H1 (cell line): ENCODE measurements around the gene OXER1. TPM values are rescaled to one million over a fixed set of nuclear protein-coding genes. Genes with fewer than 3 reads are reported as not detected.

ENCODE experiments used
- CEBPB ChIP-seq: IDR thresholded peaks from 2 replicates; pipeline ENCODE4 v1.6.1; 2012; ENCODE audit warnings: low read depth, low read length
- EP300 ChIP-seq, 2 experiments: IDR thresholded peaks; 1 replicate in 1 of 2; 2 replicates in 1 of 2; pipeline ENCODE4 v1.6.1; 2011 to 2012; ENCODE audit warnings: low read depth in 2 of 2, low read length in 2 of 2, mild to moderate bottlenecking in 2 of 2, borderline replicate concordance in 1 of 2, inconsistent platforms in 1 of 2, moderate library complexity in 1 of 2
- POLR2AphosphoS5 ChIP-seq: IDR thresholded peaks from 2 replicates; pipeline ENCODE4 v1.6.1; 2011; ENCODE audit warnings: low read depth, low read length
- RAD21 ChIP-seq, 2 experiments: IDR thresholded peaks in 1 of 2; conservative IDR thresholded peaks in 1 of 2; 2 replicates each; pipeline ENCODE4 v1.6.1; 2011; ENCODE audit warnings: low read depth in 2 of 2, low read length in 2 of 2, improper control_type of control experiment in 1 of 2, inconsistent platforms in 1 of 2, mild to moderate bottlenecking in 1 of 2, moderate library complexity in 1 of 2
- RXRA ChIP-seq: IDR thresholded peaks from 2 replicates; pipeline ENCODE4 v1.6.1; 2011; ENCODE audit warnings: low read depth, mild to moderate bottlenecking, low read length, moderate library complexity; ENCODE audit not compliant: insufficient read depth
- TAF1 ChIP-seq: IDR thresholded peaks from 2 replicates; pipeline ENCODE4 v1.6.1; 2011; ENCODE audit warnings: mild to moderate bottlenecking, low read depth, low read length
- TBP ChIP-seq: IDR thresholded peaks from 2 replicates; pipeline ENCODE4 v1.6.1; 2011; ENCODE audit warnings: low read depth, low read length, improper control_type of control experiment
- polyA plus RNA-seq, 7 experiments: library from polyadenylated mRNA; depleted of rRNA in 3 of 7; stranded (reverse) in 5 of 7; unstranded in 2 of 7; fragments of >200 nt in 5 of 7; fragments of 200-250 nt in 2 of 7; gene quantifications; 1 replicate in 5 of 7; 2 replicates in 1 of 7; 4 replicates in 1 of 7; pipeline versions ENCODE4 v1.2.1 to v1.2.3, GENCODE V29; 2011 to 2013; ENCODE audit warnings: missing spikeins in 2 of 7, mixed read lengths in 2 of 7
- total RNA-seq: library from RNA; stranded (reverse); fragmentation: NEBNext Ultra II Directional; extraction: Animal tissue kit (Norgen Biotek cat#: 25700); gene quantifications from 2 replicates; pipeline ENCODE4 v1.2.1, GENCODE V29; 2021
- TF ChIP-seq, protein P1 (sequence below): fragments of 300-600 bp; sonication (generic); IDR thresholded peaks from 2 replicates; pipeline ENCODE4 v1.7.1; 2012; ENCODE audit warnings: low read length, moderate library complexity, mild to moderate bottlenecking, inconsistent platforms; ENCODE audit not compliant: insufficient replicate concordance
- TF ChIP-seq, protein P2 (sequence below): IDR thresholded peaks from 2 replicates; pipeline ENCODE4 v1.6.1; 2012; ENCODE audit warnings: inconsistent platforms
- TF ChIP-seq, protein P3 (sequence below): IDR thresholded peaks from 2 replicates; pipeline ENCODE4 v1.6.1; 2011; ENCODE audit warnings: low read length, improper control_type of control experiment

OXER1 gene
- total and polyA plus RNA-seq, 2 of the 8 experiments (the other 6 are each of a cell fraction or from before 2014, with no cell fraction given), result 1.2 to 2.9 TPM

DNA sequence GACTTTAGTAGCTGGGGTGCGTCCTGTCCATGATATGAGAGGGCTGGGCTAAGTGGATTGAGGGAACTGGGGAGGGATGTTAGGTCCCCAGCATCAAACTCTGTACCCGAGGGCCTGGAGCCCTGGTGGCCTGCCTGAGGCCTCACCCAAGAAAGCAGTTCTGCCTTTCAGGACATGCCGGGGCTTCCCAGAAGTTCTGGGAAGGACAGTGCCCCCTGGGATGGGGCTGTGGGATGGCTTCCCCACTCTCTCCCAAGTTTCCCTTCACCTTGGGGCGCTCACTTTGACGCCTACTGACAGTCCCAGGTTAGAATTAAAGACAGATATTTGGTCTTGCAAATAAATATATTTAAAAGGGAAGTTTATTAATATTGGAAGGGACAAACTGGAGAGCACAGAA, 1.8 kb downstream of the OXER1 start (continued):
- TF ChIP-seq, protein P1, sequence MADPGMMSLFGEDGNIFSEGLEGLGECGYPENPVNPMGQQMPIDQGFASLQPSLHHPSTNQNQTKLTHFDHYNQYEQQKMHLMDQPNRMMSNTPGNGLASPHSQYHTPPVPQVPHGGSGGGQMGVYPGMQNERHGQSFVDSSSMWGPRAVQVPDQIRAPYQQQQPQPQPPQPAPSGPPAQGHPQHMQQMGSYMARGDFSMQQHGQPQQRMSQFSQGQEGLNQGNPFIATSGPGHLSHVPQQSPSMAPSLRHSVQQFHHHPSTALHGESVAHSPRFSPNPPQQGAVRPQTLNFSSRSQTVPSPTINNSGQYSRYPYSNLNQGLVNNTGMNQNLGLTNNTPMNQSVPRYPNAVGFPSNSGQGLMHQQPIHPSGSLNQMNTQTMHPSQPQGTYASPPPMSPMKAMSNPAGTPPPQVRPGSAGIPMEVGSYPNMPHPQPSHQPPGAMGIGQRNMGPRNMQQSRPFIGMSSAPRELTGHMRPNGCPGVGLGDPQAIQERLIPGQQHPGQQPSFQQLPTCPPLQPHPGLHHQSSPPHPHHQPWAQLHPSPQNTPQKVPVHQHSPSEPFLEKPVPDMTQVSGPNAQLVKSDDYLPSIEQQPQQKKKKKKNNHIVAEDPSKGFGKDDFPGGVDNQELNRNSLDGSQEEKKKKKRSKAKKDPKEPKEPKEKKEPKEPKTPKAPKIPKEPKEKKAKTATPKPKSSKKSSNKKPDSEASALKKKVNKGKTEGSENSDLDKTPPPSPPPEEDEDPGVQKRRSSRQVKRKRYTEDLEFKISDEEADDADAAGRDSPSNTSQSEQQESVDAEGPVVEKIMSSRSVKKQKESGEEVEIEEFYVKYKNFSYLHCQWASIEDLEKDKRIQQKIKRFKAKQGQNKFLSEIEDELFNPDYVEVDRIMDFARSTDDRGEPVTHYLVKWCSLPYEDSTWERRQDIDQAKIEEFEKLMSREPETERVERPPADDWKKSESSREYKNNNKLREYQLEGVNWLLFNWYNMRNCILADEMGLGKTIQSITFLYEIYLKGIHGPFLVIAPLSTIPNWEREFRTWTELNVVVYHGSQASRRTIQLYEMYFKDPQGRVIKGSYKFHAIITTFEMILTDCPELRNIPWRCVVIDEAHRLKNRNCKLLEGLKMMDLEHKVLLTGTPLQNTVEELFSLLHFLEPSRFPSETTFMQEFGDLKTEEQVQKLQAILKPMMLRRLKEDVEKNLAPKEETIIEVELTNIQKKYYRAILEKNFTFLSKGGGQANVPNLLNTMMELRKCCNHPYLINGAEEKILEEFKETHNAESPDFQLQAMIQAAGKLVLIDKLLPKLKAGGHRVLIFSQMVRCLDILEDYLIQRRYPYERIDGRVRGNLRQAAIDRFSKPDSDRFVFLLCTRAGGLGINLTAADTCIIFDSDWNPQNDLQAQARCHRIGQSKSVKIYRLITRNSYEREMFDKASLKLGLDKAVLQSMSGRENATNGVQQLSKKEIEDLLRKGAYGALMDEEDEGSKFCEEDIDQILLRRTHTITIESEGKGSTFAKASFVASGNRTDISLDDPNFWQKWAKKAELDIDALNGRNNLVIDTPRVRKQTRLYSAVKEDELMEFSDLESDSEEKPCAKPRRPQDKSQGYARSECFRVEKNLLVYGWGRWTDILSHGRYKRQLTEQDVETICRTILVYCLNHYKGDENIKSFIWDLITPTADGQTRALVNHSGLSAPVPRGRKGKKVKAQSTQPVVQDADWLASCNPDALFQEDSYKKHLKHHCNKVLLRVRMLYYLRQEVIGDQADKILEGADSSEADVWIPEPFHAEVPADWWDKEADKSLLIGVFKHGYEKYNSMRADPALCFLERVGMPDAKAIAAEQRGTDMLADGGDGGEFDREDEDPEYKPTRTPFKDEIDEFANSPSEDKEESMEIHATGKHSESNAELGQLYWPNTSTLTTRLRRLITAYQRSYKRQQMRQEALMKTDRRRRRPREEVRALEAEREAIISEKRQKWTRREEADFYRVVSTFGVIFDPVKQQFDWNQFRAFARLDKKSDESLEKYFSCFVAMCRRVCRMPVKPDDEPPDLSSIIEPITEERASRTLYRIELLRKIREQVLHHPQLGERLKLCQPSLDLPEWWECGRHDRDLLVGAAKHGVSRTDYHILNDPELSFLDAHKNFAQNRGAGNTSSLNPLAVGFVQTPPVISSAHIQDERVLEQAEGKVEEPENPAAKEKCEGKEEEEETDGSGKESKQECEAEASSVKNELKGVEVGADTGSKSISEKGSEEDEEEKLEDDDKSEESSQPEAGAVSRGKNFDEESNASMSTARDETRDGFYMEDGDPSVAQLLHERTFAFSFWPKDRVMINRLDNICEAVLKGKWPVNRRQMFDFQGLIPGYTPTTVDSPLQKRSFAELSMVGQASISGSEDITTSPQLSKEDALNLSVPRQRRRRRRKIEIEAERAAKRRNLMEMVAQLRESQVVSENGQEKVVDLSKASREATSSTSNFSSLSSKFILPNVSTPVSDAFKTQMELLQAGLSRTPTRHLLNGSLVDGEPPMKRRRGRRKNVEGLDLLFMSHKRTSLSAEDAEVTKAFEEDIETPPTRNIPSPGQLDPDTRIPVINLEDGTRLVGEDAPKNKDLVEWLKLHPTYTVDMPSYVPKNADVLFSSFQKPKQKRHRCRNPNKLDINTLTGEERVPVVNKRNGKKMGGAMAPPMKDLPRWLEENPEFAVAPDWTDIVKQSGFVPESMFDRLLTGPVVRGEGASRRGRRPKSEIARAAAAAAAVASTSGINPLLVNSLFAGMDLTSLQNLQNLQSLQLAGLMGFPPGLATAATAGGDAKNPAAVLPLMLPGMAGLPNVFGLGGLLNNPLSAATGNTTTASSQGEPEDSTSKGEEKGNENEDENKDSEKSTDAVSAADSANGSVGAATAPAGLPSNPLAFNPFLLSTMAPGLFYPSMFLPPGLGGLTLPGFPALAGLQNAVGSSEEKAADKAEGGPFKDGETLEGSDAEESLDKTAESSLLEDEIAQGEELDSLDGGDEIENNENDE, result no peak
- TF ChIP-seq CEBPB (no peak), RAD21 (IDR thresholded peaks at IDR 0.05 in 1 of 2, conservative IDR thresholded peaks at IDR 0.05 in 1 of 2; ENCODE audit: low read depth in 2 of 2, low read length in 2 of 2) (peak in 1 of 2 experiments; percentile 8; a peak in 1 of 4 replicates), EP300 (IDR thresholded peaks at IDR 0.05; ENCODE audit: borderline replicate concordance in 1 of 2, low read depth in 2 of 2, low read length in 2 of 2) (no peak), POLR2AphosphoS5 (no peak), TBP (no peak), TAF1 (no peak), RXRA (no peak)
- TF ChIP-seq, protein P2, sequence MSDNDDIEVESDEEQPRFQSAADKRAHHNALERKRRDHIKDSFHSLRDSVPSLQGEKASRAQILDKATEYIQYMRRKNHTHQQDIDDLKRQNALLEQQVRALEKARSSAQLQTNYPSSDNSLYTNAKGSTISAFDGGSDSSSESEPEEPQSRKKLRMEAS, result no peak
- TF ChIP-seq, protein P3, sequence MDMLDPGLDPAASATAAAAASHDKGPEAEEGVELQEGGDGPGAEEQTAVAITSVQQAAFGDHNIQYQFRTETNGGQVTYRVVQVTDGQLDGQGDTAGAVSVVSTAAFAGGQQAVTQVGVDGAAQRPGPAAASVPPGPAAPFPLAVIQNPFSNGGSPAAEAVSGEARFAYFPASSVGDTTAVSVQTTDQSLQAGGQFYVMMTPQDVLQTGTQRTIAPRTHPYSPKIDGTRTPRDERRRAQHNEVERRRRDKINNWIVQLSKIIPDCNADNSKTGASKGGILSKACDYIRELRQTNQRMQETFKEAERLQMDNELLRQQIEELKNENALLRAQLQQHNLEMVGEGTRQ, result no peak
